Measurements from ENCODE around the gene PABPC4L. TPM values are rescaled to one million over a fixed set of nuclear protein-coding genes. Genes with fewer than 3 reads are reported as not detected.

The PABPC4L gene
- total and polyA plus RNA-seq, 11 donors = 0.19 to 0.86 (median 0.64) TPM

GRCh38 chr4:134202166-134202956, 772 bp upstream of the PABPC4L start:
- DNase-seq (no peak), ATAC-seq (peak in 1 of 4 donors; percentile 10)
- Histone ChIP-seq H3K27ac (peak overlapping the region in 4 of 12 donors; percentile 10 to 85 (median 79)), H3K4me3 (peak overlapping the region in 10 of 12 donors; percentile 50 to 75 (median 66)), H3K27me3 (no peaks in the 10 kb centered on the region), H3K9me3 (peaks cover 0 to 3% (median 0%) of the 10 kb centered on the region in 12 donors), H3K36me3 (no peaks in the 10 kb centered on the region), H3K4me1 (peaks cover 0 to 23% (median 0%) of the 10 kb centered on the region in 12 donors)
- intact Hi-C loops (cut with DNase I) = no loop called here
- WGBS, 4 donors = 51 to 58% (median 55%) methylated on average over 8 of the region's 8 CpGs
- TF ChIP-seq CTCF (IDR thresholded peaks at IDR 0.05) (no peak), POLR2A (IDR thresholded peaks at IDR 0.05) (no peak)

- TF ChIP-seq CTCF (IDR thresholded peaks at IDR 0.05) = no peak
- no peak for TF ChIP-seq POLR2A (IDR thresholded peaks at IDR 0.05)
- DNase-seq = peak in 2 of 5 donors; percentile 27
- intact Hi-C loops (cut with DNase I) = no loop called here
Observed at GRCh38 chr4:134200811-134201215, 776 bp downstream of the PABPC4L start.

GRCh38 chr4:134189949-134190348, 11.6 kb downstream of the PABPC4L start:
- 0 to 71% (median 0%) methylated on average over 1 of the region's 1 CpG for WGBS, 4 donors
- no peak for TF ChIP-seq CTCF (IDR thresholded peaks at IDR 0.05)
- no peak for TF ChIP-seq POLR2A (IDR thresholded peaks at IDR 0.05)
- intact Hi-C loops (cut with DNase I) = no loop called here
- Histone ChIP-seq H3K4me3 (no peak overlapping the region), H3K9me3 (peaks cover 0 to 29% (median 2%) of the 10 kb centered on the region in 12 donors), H3K27ac (no peak overlapping the region), H3K27me3 (no peaks in the 10 kb centered on the region), H3K4me1 (no peaks in the 10 kb centered on the region), H3K36me3 (no peaks in the 10 kb centered on the region)
- ATAC-seq (no peak), DNase-seq (no peak)

More at GRCh38 chr4:134200811-134201215, 776 bp downstream of the PABPC4L start:
- ATAC-seq = peak in 3 of 4 donors; percentile 30 to 39 (median 32)
- Histone ChIP-seq H3K36me3 (no peaks in the 10 kb centered on the region), H3K27me3 (no peaks in the 10 kb centered on the region), H3K27ac (peak overlapping the region; percentile 70 to 89 (median 78)), H3K4me3 (peak overlapping the region; percentile 22 to 75 (median 65)), H3K4me1 (peaks cover 0 to 23% (median 0%) of the 10 kb centered on the region in 12 donors), H3K9me3 (peaks cover 0 to 3% (median 0%) of the 10 kb centered on the region in 12 donors)
- WGBS, 4 donors = 21 to 50% (median 47%) methylated on average over 5 to 10 of the region's 10 CpGs

GRCh38 chr4:134189480-134189879, 12.1 kb downstream of the PABPC4L start:
- ATAC-seq = no peak
- TF ChIP-seq POLR2A (IDR thresholded peaks at IDR 0.05) (no peak), CTCF (IDR thresholded peaks at IDR 0.05) (no peak)
- H3K27me3 ChIP-seq = no peaks in the 10 kb centered on the region
- no peak overlapping the region for H3K4me3 ChIP-seq
- DNase-seq = no peak
- 73 to 94% (median 80%) methylated on average over 1 of the region's 1 CpG for WGBS, 4 donors
- peaks cover 0 to 33% (median 2%) of the 10 kb centered on the region in 12 donors for H3K9me3 ChIP-seq
- no peaks in the 10 kb centered on the region for H3K4me1 ChIP-seq
- no peaks in the 10 kb centered on the region for H3K36me3 ChIP-seq
- H3K27ac ChIP-seq = no peak overlapping the region
- intact Hi-C loops (cut with DNase I) = no loop called here

Measured in heart left ventricle (tissue), 16 donors.